ENCODE results near the gene KLHDC4.

KLHDC4 gene

GRCh38 chr16:87686697-87687096 is 79.1 kb downstream of the KLHDC4 start:
- DNase-seq (ENCODE audit: low read depth): no peak
- TF ChIP-seq CTCF (IDR thresholded peaks at IDR 0.05; ENCODE audit: low read length, missing control alignments): no peak
- no peak overlapping the region for H3K4me3 ChIP-seq (replicated peaks; ENCODE audit: low read depth, low read length)

GRCh38 chr16:87685766-87686165 is 80.0 kb downstream of the KLHDC4 start:
- no peak overlapping the region for H3K4me3 ChIP-seq (replicated peaks; ENCODE audit: low read depth, low read length)
- DNase-seq (ENCODE audit: low read depth): no peak
- TF ChIP-seq CTCF (IDR thresholded peaks at IDR 0.05; ENCODE audit: low read length, missing control alignments): no peak

- TF ChIP-seq CTCF (IDR thresholded peaks at IDR 0.05; ENCODE audit: low read length, missing control alignments): no peak
- DNase-seq (ENCODE audit: low read depth): no peak
- no peak overlapping the region for H3K4me3 ChIP-seq (replicated peaks; ENCODE audit: low read depth, low read length)
These were observed 80.4 kb downstream of the KLHDC4 start for GRCh38 chr16:87685405-87685755.

GRCh38 chr16:87684711-87685404 is 80.9 kb downstream of the KLHDC4 start:
- no peak for TF ChIP-seq CTCF (IDR thresholded peaks at IDR 0.05; ENCODE audit: low read length, missing control alignments)
- no peak overlapping the region for H3K4me3 ChIP-seq (replicated peaks; ENCODE audit: low read depth, low read length)
- DNase-seq (ENCODE audit: low read depth): no peak

GRCh38 chr16:87684106-87684677 is 81.6 kb downstream of the KLHDC4 start:
- H3K4me3 ChIP-seq (replicated peaks; ENCODE audit: low read depth, low read length): no peak overlapping the region
- TF ChIP-seq CTCF (IDR thresholded peaks at IDR 0.05; ENCODE audit: low read length, missing control alignments): no peak
- no peak for DNase-seq (ENCODE audit: low read depth)

GRCh38 chr16:87682852-87683399 is 82.9 kb downstream of the KLHDC4 start:
- no peak for TF ChIP-seq CTCF (IDR thresholded peaks at IDR 0.05; ENCODE audit: low read length, missing control alignments)
- no peak overlapping the region for H3K4me3 ChIP-seq (replicated peaks; ENCODE audit: low read depth, low read length)
- no peak for DNase-seq (ENCODE audit: low read depth)
